Measurements from ENCODE around the gene FBXL7.

FBXL7 gene

GRCh38 chr5:15539951-15540350, 40.0 kb downstream of the FBXL7 start:
- in situ Hi-C loops (cut with MboI; ENCODE audit: low sequenced_read_pairs, unreplicated experiment), result no loop called here
- TF ChIP-seq CTCF (IDR thresholded peaks at IDR 0.05; ENCODE audit: borderline replicate concordance, control extremely low read depth, extremely low read depth, insufficient read depth, missing control alignments), result no peak
- DNase-seq (ENCODE audit: low spot score), result no peak

GRCh38 chr5:15544039-15544438, 44.1 kb downstream of the FBXL7 start:
- in situ Hi-C loops (cut with MboI; ENCODE audit: low sequenced_read_pairs, unreplicated experiment), result no loop called here
- TF ChIP-seq CTCF (IDR thresholded peaks at IDR 0.05; ENCODE audit: borderline replicate concordance, control extremely low read depth, extremely low read depth, insufficient read depth, missing control alignments), result no peak
- no peak for DNase-seq (ENCODE audit: low spot score)

GRCh38 chr5:15545082-15545481, 45.1 kb downstream of the FBXL7 start:
- DNase-seq (ENCODE audit: low spot score), result no peak
- no peak for TF ChIP-seq CTCF (IDR thresholded peaks at IDR 0.05; ENCODE audit: borderline replicate concordance, control extremely low read depth, extremely low read depth, insufficient read depth, missing control alignments)
- in situ Hi-C loops (cut with MboI; ENCODE audit: low sequenced_read_pairs, unreplicated experiment), result no loop called here

DNA sequence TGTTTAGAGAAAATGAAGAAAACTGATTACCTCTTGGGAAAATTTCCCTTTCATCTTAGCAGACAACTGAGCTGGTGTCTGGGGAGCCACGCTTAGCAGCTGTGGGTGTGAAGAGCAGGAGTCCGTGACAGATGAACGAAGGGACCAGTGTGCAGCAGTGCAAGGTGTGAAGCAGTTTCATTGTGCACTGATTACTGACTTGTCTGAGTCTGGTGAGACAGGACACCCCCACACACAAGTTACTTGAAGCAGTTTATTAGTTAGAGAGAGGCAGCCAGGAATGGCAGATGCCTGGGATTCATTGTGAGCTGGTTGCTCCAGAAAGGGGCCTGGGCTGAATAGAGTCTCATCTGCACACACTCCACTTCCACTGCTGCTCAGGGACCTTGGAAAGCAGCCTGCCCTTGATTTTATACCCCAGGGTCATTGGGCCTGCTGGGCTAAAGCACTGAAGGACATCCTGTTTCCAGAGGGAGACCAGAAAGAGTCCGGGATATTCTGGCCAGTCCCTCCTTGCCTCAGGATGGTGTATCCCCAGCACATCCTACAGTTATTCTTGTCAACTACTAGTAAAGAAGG, 47.4 kb downstream of the FBXL7 start:
- in situ Hi-C loops (cut with MboI; ENCODE audit: low sequenced_read_pairs, unreplicated experiment), result no loop called here
- DNase-seq (ENCODE audit: low spot score), result no peak
- no peak for TF ChIP-seq CTCF (IDR thresholded peaks at IDR 0.05; ENCODE audit: borderline replicate concordance, control extremely low read depth, extremely low read depth, insufficient read depth, missing control alignments)

DNA sequence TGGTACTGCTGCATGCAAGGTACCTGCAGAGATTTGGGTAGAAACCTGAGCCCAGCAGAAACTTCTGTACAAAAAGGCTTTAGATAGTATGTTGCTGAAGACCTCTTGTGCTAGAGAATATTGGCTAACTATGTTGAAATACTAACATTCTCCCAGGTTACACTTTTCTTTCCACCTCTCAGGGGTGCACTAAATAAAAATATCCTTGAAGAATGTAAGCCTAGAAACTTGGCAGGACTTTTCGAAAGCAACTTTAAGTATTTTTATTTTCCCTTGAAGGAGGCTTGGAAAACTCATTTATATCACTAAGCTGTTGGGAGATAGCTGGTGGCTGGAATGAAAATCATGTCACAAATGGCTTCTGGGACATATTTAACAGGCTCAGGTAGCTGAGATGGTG, 50.0 kb downstream of the FBXL7 start:
- no peak for TF ChIP-seq CTCF (IDR thresholded peaks at IDR 0.05; ENCODE audit: borderline replicate concordance, control extremely low read depth, extremely low read depth, insufficient read depth, missing control alignments)
- in situ Hi-C loops (cut with MboI; ENCODE audit: low sequenced_read_pairs, unreplicated experiment), result no loop called here
- DNase-seq (ENCODE audit: low spot score), result no peak

GRCh38 chr5:15550502-15551112, 50.6 kb downstream of the FBXL7 start:
- TF ChIP-seq CTCF (IDR thresholded peaks at IDR 0.05; ENCODE audit: borderline replicate concordance, control extremely low read depth, extremely low read depth, insufficient read depth, missing control alignments), result no peak
- in situ Hi-C loops (cut with MboI; ENCODE audit: low sequenced_read_pairs, unreplicated experiment), result no loop called here
- no peak for DNase-seq (ENCODE audit: low spot score)
